ENCODE data around the gene TAS2R4.
"Not testable (repeated sequence)": the region's sequence is repeated elsewhere in the genome, so short reads cannot be mapped to it uniquely, and the experiment has no call there.

TAS2R4 gene

DNA sequence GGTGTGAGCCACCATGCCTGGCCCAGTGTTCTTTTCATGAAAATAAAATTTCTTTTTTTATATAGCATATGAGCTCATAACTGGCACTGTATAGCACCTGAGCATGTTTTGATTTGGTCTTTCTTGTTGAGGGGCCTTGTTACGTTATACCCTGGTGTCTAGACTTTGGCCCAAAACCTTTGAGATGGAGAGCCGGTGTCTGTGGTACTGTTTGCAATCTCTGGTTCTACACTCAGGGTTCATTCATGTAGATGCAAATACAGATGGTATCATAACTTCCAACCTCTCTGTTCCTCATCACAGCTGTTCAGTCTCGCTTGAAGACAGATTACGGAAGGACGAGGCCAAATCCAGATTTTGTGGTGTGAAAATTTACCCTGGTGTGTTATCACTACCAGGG is 13.4 kb downstream of the TAS2R4 start, which contains the start of gene TAS2R5:
Gene TAS2R5, plus strand, starts transcription at position 301 of the 400 bp plus-strand sequence. CDS start 145 bp downstream, outside the sequence.
- DNase-seq: no peak
- Histone ChIP-seq H3K27me3 (replicated peaks) (no peaks in the 10 kb centered on the region), H3K27ac (no peak within 1 kb of the TSS), H3K4me3 (ENCODE audit: low read depth, low read length) (no peak within 1 kb of the TSS), H3K36me3 (replicated peaks) (no peaks in the 10 kb centered on the region)
- in situ Hi-C loops (cut with HindIII; ENCODE audit: low pct_ligation_motif_present, low sequenced_read_pairs): no loop called here
- TF ChIP-seq, protein P1, sequence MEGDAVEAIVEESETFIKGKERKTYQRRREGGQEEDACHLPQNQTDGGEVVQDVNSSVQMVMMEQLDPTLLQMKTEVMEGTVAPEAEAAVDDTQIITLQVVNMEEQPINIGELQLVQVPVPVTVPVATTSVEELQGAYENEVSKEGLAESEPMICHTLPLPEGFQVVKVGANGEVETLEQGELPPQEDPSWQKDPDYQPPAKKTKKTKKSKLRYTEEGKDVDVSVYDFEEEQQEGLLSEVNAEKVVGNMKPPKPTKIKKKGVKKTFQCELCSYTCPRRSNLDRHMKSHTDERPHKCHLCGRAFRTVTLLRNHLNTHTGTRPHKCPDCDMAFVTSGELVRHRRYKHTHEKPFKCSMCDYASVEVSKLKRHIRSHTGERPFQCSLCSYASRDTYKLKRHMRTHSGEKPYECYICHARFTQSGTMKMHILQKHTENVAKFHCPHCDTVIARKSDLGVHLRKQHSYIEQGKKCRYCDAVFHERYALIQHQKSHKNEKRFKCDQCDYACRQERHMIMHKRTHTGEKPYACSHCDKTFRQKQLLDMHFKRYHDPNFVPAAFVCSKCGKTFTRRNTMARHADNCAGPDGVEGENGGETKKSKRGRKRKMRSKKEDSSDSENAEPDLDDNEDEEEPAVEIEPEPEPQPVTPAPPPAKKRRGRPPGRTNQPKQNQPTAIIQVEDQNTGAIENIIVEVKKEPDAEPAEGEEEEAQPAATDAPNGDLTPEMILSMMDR (IDR thresholded peaks at IDR 0.05; ENCODE audit: low read depth, low read length, missing control alignments): no peak

DNA sequence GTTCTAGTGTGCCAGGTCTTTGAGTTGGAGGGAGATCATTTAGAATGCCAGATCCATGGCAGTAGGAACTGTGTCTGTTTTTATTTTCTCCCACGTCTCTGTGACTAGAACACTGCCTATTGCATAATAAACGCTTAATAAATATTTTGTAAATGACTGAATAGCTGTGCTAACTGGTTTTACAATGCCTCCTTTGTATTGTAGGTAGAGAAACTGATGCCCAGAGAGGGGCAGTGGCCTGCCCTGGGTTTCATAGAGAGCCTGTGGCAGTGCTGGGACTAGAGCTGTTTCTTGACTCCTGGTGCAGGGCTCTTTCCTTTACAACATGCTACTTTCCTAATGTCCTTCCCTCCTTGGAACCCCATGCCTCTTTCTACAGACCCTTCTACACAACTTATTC is 16.1 kb downstream of the TAS2R4 start:
- in situ Hi-C loops (cut with HindIII; ENCODE audit: low pct_ligation_motif_present, low sequenced_read_pairs): no loop called here
- Histone ChIP-seq H3K27me3 (replicated peaks) (no peaks in the 10 kb centered on the region), H3K27ac (no peak overlapping the region), H3K36me3 (replicated peaks) (no peaks in the 10 kb centered on the region), H3K4me3 (ENCODE audit: low read depth, low read length) (no peak overlapping the region)
- DNase-seq: no peak
- TF ChIP-seq, protein P1 (IDR thresholded peaks at IDR 0.05; ENCODE audit: low read depth, low read length, missing control alignments): no peak

DNA sequence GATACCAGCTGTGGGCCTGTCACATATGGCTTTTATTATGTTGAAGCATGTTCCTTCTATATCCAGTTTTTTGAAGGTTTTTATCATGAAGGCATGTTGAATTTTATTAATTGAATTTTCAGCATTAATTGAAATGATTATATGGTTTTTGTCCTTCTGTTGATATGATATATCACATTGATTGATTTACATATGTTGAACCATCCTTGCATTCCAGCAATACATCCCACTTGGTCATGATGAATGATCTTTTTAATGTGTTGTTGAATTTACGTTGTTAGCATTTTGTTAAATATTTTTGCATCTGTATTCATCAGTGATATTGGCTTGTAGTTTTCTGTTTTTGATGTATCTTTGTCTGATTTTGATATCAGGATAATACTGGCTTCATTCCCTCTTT is 43.6 kb downstream of the TAS2R4 start:
- Histone ChIP-seq H3K36me3 (replicated peaks) (no peaks in the 10 kb centered on the region), H3K4me3 (ENCODE audit: low read depth, low read length) (no peak overlapping the region), H3K27ac (no peak overlapping the region), H3K27me3 (replicated peaks) (no peaks in the 10 kb centered on the region)
- no peak for DNase-seq
- in situ Hi-C loops (cut with HindIII; ENCODE audit: low pct_ligation_motif_present, low sequenced_read_pairs): no loop called here
- TF ChIP-seq, protein P1 (IDR thresholded peaks at IDR 0.05; ENCODE audit: low read depth, low read length, missing control alignments): no peak

DNA sequence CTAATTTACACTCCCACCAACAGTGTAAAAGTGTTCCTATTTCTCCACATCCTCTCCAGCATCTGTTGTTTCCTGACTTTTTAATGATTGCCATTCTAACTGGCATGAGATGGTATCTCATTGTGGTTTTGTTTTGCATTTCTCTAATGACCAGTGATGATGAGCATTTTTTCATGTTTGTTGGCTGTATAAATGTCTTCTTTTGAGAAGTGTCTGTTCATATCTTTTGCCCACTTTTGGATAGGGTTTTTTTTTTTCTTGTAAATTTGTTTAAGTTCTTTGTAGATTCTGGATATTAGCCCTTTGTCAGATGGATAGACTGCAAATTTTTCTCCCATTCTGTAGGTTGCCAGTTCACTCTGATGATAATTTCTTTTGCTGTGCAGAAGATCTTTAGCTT is 46.0 kb downstream of the TAS2R4 start:
- in situ Hi-C loops (cut with HindIII; ENCODE audit: low pct_ligation_motif_present, low sequenced_read_pairs); H3K4me3 ChIP-seq (ENCODE audit: low read depth, low read length); DNase-seq; H3K27ac ChIP-seq; H3K27me3 ChIP-seq (replicated peaks); H3K36me3 ChIP-seq (replicated peaks): not testable (repeated sequence)

All from brain microvascular endothelial cell (primary cell).